Measurements from ENCODE around the gene SPOCD1.

DNA sequence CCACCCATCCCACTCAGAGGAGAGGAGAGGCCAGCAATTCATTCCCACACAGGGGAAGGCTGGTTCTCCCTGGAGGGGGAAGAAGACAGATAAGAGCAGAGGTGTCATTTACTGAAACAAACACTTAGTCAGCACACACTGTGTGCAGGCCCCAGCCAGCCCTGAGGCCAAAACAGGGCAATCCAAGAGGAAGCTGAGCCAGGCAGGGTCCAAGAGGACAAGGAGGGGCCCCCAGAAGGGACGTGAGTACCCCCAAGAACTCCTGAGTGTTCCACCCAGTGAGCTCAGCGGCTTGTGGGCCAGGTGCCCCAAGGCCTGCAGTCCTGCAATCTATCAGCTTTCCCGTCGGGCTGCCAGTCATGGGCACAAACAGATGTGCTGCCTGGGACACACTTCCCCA, 67.5 kb downstream of the SPOCD1 start:
- no peak for TF ChIP-seq FOXM1 (IDR thresholded peaks at IDR 0.05; ENCODE audit: low read depth)
- no peak for TF ChIP-seq FOXJ3 (CRISPR knock-in tag; IDR thresholded peaks at IDR 0.05)
- TF ChIP-seq YY1 (IDR thresholded peaks at IDR 0.05; ENCODE audit: low read depth) = no peak
- no peak for TF ChIP-seq POLR2AphosphoS5 (IDR thresholded peaks at IDR 0.05; ENCODE audit: low read depth, low read length)
- TF ChIP-seq CTCF (IDR thresholded peaks at IDR 0.05) = no peak
- TF ChIP-seq CHD2 (IDR thresholded peaks at IDR 0.05; ENCODE audit: low read length, partially characterized antibody) = no peak

Measured in SK-N-SH (cell line).